Measurements from ENCODE around the gene SH2D1B. TPM values are rescaled to one million over a fixed set of nuclear protein-coding genes. Genes with fewer than 3 reads are reported as not detected.

Gene SH2D1B
- total and polyA plus RNA-seq, 10 of the 15 experiments (the other 5 are each of a cell fraction or from before 2014, with no cell fraction given): 0.18 TPM; not detected in 9

DNA sequence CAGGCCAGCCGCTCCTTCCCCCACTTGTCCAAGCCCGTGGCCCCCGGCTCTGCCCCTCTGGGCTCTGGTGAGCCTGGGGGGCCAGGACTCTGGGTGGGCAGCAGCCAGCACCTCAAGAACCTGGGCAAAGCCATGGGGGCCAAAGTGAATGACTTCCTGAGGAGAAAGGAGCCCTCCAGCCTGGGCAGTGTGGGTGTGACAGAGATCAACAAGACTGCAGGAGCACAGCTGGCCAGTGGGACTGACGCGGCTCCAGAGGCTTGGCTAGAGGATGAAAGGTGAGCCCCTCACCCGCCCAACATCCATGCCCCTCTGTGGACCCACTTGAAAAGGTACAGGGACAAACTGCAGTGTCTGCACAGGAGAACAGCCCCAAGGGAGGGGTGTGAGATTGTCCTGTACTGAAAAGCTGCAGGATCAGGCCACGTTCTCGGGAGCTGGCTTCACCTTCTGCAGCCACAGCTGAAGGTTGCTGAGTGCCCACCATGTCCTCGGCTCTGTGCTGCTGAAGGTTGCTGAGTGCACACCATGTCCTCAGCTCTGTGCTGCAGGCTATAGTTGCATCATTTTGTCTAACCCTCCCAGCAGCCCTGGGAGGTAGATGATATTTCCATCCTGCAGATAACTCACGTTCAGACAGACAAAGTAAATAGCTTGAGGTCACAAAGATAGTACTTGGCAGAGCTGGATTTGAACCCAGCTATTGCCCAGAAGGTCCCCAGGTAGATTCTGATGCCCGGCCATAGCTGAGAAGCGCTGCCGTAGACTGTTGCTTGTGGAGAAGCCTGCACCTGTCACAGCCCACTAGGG is 29.8 kb downstream of the SH2D1B start (continued):
- TF ChIP-seq GATAD2B (conservative IDR thresholded peaks at IDR 0.05; ENCODE audit: low read depth): no peak
- TF ChIP-seq NFXL1 (IDR thresholded peaks at IDR 0.05; ENCODE audit: borderline replicate concordance): no peak
- TF ChIP-seq, protein P1, sequence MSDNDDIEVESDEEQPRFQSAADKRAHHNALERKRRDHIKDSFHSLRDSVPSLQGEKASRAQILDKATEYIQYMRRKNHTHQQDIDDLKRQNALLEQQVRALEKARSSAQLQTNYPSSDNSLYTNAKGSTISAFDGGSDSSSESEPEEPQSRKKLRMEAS (IDR thresholded peaks at IDR 0.05; ENCODE audit: low read depth, low read length): no peak
- TF ChIP-seq, protein P2, sequence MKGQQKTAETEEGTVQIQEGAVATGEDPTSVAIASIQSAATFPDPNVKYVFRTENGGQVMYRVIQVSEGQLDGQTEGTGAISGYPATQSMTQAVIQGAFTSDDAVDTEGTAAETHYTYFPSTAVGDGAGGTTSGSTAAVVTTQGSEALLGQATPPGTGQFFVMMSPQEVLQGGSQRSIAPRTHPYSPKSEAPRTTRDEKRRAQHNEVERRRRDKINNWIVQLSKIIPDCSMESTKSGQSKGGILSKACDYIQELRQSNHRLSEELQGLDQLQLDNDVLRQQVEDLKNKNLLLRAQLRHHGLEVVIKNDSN (IDR thresholded peaks at IDR 0.05; ENCODE audit: borderline replicate concordance, extremely low read length, insufficient read depth, low read depth, low read length): no peak
- TF ChIP-seq SIN3A (IDR thresholded peaks at IDR 0.05; ENCODE audit: low read depth, low read length): no peak
- TF ChIP-seq CBX3 (IDR thresholded peaks at IDR 0.05; ENCODE audit: borderline replicate concordance, low read depth): no peak
- TF ChIP-seq, protein P3, sequence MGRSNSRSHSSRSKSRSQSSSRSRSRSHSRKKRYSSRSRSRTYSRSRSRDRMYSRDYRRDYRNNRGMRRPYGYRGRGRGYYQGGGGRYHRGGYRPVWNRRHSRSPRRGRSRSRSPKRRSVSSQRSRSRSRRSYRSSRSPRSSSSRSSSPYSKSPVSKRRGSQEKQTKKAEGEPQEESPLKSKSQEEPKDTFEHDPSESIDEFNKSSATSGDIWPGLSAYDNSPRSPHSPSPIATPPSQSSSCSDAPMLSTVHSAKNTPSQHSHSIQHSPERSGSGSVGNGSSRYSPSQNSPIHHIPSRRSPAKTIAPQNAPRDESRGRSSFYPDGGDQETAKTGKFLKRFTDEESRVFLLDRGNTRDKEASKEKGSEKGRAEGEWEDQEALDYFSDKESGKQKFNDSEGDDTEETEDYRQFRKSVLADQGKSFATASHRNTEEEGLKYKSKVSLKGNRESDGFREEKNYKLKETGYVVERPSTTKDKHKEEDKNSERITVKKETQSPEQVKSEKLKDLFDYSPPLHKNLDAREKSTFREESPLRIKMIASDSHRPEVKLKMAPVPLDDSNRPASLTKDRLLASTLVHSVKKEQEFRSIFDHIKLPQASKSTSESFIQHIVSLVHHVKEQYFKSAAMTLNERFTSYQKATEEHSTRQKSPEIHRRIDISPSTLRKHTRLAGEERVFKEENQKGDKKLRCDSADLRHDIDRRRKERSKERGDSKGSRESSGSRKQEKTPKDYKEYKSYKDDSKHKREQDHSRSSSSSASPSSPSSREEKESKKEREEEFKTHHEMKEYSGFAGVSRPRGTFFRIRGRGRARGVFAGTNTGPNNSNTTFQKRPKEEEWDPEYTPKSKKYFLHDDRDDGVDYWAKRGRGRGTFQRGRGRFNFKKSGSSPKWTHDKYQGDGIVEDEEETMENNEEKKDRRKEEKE (IDR thresholded peaks at IDR 0.05): no peak
